ENCODE data around the gene FGF12. TPM values are rescaled to one million over a fixed set of nuclear protein-coding genes. Genes with fewer than 3 reads are reported as not detected.
"Not testable (repeated sequence)": the region's sequence is repeated elsewhere in the genome, so short reads cannot be mapped to it uniquely, and the experiment has no call there.

FGF12 gene
- total RNA-seq, 1 donor from 2014 or later: 9.8 TPM

GRCh38 chr3:192578729-192579128, 148.6 kb downstream of the FGF12 start:
- H3K36me3 Mint-ChIP-seq: no peaks in the 10 kb centered on the region
- no peak for DNase-seq (ENCODE audit: extremely low spot score, unreplicated experiment)
- no peak overlapping the region for H3K27ac Mint-ChIP-seq
- H3K4me3 Mint-ChIP-seq: no peak overlapping the region
- TF ChIP-seq, protein P1, sequence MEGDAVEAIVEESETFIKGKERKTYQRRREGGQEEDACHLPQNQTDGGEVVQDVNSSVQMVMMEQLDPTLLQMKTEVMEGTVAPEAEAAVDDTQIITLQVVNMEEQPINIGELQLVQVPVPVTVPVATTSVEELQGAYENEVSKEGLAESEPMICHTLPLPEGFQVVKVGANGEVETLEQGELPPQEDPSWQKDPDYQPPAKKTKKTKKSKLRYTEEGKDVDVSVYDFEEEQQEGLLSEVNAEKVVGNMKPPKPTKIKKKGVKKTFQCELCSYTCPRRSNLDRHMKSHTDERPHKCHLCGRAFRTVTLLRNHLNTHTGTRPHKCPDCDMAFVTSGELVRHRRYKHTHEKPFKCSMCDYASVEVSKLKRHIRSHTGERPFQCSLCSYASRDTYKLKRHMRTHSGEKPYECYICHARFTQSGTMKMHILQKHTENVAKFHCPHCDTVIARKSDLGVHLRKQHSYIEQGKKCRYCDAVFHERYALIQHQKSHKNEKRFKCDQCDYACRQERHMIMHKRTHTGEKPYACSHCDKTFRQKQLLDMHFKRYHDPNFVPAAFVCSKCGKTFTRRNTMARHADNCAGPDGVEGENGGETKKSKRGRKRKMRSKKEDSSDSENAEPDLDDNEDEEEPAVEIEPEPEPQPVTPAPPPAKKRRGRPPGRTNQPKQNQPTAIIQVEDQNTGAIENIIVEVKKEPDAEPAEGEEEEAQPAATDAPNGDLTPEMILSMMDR (conservative IDR thresholded peaks at IDR 0.05): no peak
- peaks cover 5% of the 10 kb centered on the region for H3K9me3 Mint-ChIP-seq
- H3K27me3 Mint-ChIP-seq: no peaks in the 10 kb centered on the region
- no peaks in the 10 kb centered on the region for H3K4me1 Mint-ChIP-seq (ENCODE audit: unreplicated experiment)

- no peak for DNase-seq (ENCODE audit: extremely low spot score, unreplicated experiment)
- no peak overlapping the region for H3K27ac Mint-ChIP-seq
- peaks cover 5% of the 10 kb centered on the region for H3K9me3 Mint-ChIP-seq
- no peak overlapping the region for H3K4me3 Mint-ChIP-seq
- no peaks in the 10 kb centered on the region for H3K27me3 Mint-ChIP-seq
- no peaks in the 10 kb centered on the region for H3K36me3 Mint-ChIP-seq
- H3K4me1 Mint-ChIP-seq (ENCODE audit: unreplicated experiment): no peaks in the 10 kb centered on the region
- TF ChIP-seq, protein P1 (conservative IDR thresholded peaks at IDR 0.05): no peak
Measured at GRCh38 chr3:192577811-192578210, 149.5 kb downstream of the FGF12 start.

DNA sequence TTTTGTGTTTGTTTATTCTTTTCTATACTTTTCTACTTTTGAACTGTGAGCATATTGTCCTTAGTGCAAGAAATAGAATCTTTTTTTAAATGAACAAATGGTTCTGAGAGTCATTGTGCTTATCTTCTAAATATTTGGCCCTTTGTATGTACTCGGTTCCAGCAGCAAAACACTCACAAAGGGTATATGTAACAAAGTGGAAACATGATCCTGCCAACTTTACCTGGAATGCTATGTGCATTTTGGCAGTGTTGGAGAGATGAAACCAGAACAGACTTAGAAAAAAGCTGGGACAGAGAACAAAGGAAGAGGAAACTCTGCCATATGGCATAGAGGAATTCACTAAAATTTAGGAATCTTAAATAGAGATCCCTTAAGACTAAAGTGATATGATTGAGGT, 150.1 kb downstream of the FGF12 start:
- Mint-ChIP-seq H3K27ac (no peak overlapping the region), H3K27me3 (no peaks in the 10 kb centered on the region), H3K4me3 (no peak overlapping the region), H3K9me3 (peaks cover 5% of the 10 kb centered on the region), H3K4me1 (ENCODE audit: unreplicated experiment) (no peaks in the 10 kb centered on the region), H3K36me3 (no peaks in the 10 kb centered on the region)
- TF ChIP-seq, protein P1 (conservative IDR thresholded peaks at IDR 0.05): no peak
- no peak for DNase-seq (ENCODE audit: extremely low spot score, unreplicated experiment)

DNA sequence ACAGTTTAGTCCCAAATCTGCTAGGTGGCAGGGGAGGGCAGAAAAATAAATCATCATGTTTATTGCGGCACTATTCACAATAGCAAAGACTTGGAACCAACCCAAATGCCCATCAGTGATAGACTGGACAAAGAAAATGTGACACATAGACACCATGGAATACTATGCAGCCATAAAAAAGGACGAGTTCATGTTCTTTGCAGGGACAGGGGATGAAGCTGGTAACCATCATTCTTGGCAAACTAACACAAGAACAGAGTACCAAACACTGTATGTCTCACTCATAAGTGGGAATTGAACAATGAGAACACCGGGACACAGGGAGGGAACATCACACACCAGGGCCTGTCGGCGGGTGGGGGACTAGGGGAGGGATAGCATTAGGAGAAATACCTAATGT, 150.6 kb downstream of the FGF12 start:
- not testable (repeated sequence) for H3K36me3 Mint-ChIP-seq; DNase-seq (ENCODE audit: extremely low spot score, unreplicated experiment); H3K4me1 Mint-ChIP-seq (ENCODE audit: unreplicated experiment); H3K27ac Mint-ChIP-seq; H3K4me3 Mint-ChIP-seq; H3K9me3 Mint-ChIP-seq; H3K27me3 Mint-ChIP-seq

DNA sequence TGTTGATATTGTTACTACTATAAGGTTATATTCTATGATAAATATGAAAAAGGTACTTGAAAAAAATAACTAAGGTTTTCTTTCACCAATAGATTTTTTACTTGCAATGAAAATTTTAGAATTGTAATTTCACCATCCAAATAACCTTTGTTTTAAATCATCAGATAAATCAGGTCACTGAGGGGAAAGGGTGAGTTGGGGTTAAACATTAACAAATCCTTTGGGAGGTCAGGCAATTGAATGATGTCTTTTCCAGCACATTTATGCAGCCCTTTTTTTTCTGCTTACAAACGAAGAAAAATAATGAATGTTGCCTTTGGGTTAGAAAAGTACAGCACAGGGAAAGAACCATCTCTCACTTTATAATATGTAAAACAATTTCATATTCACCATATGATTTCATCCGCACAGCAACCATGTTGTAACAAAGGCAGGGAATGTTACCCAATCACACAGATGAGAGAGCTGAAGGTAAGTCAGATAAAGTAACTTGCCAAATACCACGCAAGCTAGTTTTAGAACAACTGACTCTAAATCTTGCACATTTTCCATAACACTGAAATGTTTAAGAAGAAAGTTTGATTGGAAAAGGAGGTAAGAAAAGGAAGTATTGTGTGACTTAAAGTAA, 151.3 kb downstream of the FGF12 start:
- H3K27me3 Mint-ChIP-seq: no peaks in the 10 kb centered on the region
- no peak overlapping the region for H3K4me3 Mint-ChIP-seq
- peaks cover 5% of the 10 kb centered on the region for H3K9me3 Mint-ChIP-seq
- no peak overlapping the region for H3K27ac Mint-ChIP-seq
- DNase-seq (ENCODE audit: extremely low spot score, unreplicated experiment): no peak
- no peaks in the 10 kb centered on the region for H3K4me1 Mint-ChIP-seq (ENCODE audit: unreplicated experiment)
- TF ChIP-seq, protein P1 (conservative IDR thresholded peaks at IDR 0.05): no peak
- no peaks in the 10 kb centered on the region for H3K36me3 Mint-ChIP-seq

GRCh38 chr3:192573240-192573639, 154.1 kb downstream of the FGF12 start:
- no peak overlapping the region for H3K4me3 Mint-ChIP-seq
- peaks cover 5% of the 10 kb centered on the region for H3K9me3 Mint-ChIP-seq
- no peaks in the 10 kb centered on the region for H3K36me3 Mint-ChIP-seq
- TF ChIP-seq, protein P1 (conservative IDR thresholded peaks at IDR 0.05): no peak
- DNase-seq (ENCODE audit: extremely low spot score, unreplicated experiment): no peak
- H3K4me1 Mint-ChIP-seq (ENCODE audit: unreplicated experiment): no peaks in the 10 kb centered on the region
- no peak overlapping the region for H3K27ac Mint-ChIP-seq
- no peaks in the 10 kb centered on the region for H3K27me3 Mint-ChIP-seq

Data from type B pancreatic cell (in vitro differentiated cells).